KMS-11 (cell line): Measurements from ENCODE around the gene PCK2.

Experiments used
- H2AFZ ChIP-seq: fragments of 200-600 bp; sonication (generic); 2 replicates; pipeline ENCODE4 v1.6.1; 2016; ENCODE audit warnings: antibody characterized with exemption, mixed run types, low read depth
- H3K27ac ChIP-seq: fragments of 200-600 bp; sonication (generic); 2 replicates; pipeline ENCODE4 v1.6.1; 2016; ENCODE audit warnings: mild to moderate bottlenecking, mixed run types
- H3K27me3 ChIP-seq: fragments of 200-600 bp; sonication (generic); 2 replicates; pipeline ENCODE4 v1.6.1; 2017; ENCODE audit warnings: mild to moderate bottlenecking, low read depth, mixed run types, moderate library complexity; ENCODE audit not compliant: insufficient read depth
- H3K36me3 ChIP-seq: fragments of 200-600 bp; sonication (generic); 2 replicates; pipeline ENCODE4 v1.6.1; 2017; ENCODE audit warnings: mild to moderate bottlenecking, mixed run types; ENCODE audit not compliant: insufficient read depth
- H3K4me1 ChIP-seq: fragments of 200-600 bp; sonication (generic); 2 replicates; pipeline ENCODE4 v1.6.1; 2016; ENCODE audit warnings: mild to moderate bottlenecking, low read depth, mixed run types; ENCODE audit not compliant: poor library complexity, severe bottlenecking
- H3K4me2 ChIP-seq: fragments of 200-600 bp; sonication (generic); 2 replicates; pipeline ENCODE4 v1.7.0; 2016; ENCODE audit warnings: mild to moderate bottlenecking, mixed run types
- H3K4me3 ChIP-seq: fragments of 200-600 bp; sonication (generic); IDR thresholded peaks from 2 replicates; pipeline ENCODE4 v1.6.1; 2017; ENCODE audit warnings: low read depth, low read length, mixed read lengths; ENCODE audit not compliant: insufficient read depth
- H3K79me2 ChIP-seq: fragments of 200-600 bp; sonication (generic); 2 replicates; pipeline ENCODE4 v1.6.1; 2016; ENCODE audit warnings: low read depth, mixed run types; ENCODE audit not compliant: insufficient read depth
- H3K9ac ChIP-seq: fragments of 200-600 bp; sonication (generic); 2 replicates; pipeline ENCODE4 v1.6.1; 2016; ENCODE audit warnings: mild to moderate bottlenecking, mixed run types
- H4K20me1 ChIP-seq: fragments of 200-600 bp; sonication (generic); 2 replicates; pipeline ENCODE4 v1.6.1; 2016; ENCODE audit warnings: mild to moderate bottlenecking, mixed run types; ENCODE audit not compliant: insufficient read depth
- TF ChIP-seq, protein P1 (sequence below): fragments of 200-600 bp; sonication (generic); conservative IDR thresholded peaks from 2 replicates; pipeline ENCODE4 v1.6.1; 2017; ENCODE audit warnings: low read depth, mild to moderate bottlenecking, antibody characterized with exemption, low read length, moderate library complexity, mixed read lengths

The PCK2 gene

DNA sequence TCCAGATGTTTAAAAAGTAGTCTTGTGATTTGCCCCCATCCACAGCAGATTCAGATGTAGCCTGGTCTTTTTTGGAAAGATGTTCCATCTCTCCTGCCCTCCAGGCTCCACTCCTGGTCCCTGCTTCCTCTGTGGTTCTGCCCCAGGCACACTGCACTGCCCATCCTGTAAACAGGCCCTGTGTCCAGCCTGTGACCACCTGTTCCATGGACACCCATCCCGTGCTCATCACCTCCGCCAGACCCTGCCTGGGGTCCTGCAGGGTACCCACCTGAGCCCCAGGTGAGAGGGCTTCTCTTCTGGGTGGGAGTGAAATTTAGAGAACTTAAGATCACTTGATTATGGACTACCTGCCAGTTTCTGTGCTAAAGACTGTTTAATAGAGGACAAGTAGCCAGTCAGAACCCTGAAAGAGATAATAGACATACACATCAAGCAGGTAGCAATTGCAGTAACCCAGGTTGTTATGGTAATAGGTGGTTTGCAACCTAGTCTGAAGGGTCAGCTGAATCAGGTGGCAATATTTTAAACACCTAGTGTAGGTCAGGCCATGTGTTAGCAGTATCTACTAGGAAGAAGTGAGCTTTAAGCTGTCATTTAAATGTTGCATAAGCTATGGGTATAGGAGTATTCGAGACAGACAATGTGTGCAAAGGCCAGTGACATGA, 55.3 kb downstream of the PCK2 start:
- H3K4me2 ChIP-seq: no peak overlapping the region
- no peaks in the 10 kb centered on the region for H3K27me3 ChIP-seq
- no peak overlapping the region for H3K9ac ChIP-seq
- H2AFZ ChIP-seq: no peak overlapping the region
- H3K36me3 ChIP-seq: no peaks in the 10 kb centered on the region
- peaks cover 19% of the 10 kb centered on the region; the same call in 1 of the 2 replicates for H3K79me2 ChIP-seq
- H4K20me1 ChIP-seq: no peaks in the 10 kb centered on the region
- H3K27ac ChIP-seq: no peak overlapping the region
- TF ChIP-seq, protein P1, sequence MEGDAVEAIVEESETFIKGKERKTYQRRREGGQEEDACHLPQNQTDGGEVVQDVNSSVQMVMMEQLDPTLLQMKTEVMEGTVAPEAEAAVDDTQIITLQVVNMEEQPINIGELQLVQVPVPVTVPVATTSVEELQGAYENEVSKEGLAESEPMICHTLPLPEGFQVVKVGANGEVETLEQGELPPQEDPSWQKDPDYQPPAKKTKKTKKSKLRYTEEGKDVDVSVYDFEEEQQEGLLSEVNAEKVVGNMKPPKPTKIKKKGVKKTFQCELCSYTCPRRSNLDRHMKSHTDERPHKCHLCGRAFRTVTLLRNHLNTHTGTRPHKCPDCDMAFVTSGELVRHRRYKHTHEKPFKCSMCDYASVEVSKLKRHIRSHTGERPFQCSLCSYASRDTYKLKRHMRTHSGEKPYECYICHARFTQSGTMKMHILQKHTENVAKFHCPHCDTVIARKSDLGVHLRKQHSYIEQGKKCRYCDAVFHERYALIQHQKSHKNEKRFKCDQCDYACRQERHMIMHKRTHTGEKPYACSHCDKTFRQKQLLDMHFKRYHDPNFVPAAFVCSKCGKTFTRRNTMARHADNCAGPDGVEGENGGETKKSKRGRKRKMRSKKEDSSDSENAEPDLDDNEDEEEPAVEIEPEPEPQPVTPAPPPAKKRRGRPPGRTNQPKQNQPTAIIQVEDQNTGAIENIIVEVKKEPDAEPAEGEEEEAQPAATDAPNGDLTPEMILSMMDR: no peak
- no peak overlapping the region for H3K4me3 ChIP-seq
- peaks cover 6% of the 10 kb centered on the region for H3K4me1 ChIP-seq

DNA sequence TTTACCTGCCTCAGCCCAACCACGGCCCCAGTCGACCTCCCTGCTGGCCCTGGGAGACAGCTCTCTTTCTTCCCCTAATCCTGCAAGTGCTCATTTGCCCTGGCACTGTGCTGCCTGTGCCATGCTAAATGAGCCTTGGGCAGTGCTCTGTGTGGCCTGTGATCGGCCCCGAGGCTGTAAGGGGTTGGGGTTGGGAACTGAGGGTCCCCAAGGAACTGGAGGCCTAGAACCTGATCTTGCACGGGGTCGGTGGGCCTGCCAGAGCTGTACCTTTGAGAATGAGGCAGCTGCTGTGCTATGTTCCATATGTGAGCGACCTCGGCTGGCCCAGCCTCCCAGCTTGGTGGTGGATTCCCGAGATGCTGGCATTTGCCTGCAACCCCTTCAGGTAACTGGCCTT, 56.0 kb downstream of the PCK2 start:
- TF ChIP-seq, protein P1: no peak
- Histone ChIP-seq H3K36me3 (no peaks in the 10 kb centered on the region), H3K27ac (no peak overlapping the region), H3K4me2 (no peak overlapping the region), H4K20me1 (no peaks in the 10 kb centered on the region), H3K79me2 (peaks cover 14% of the 10 kb centered on the region; the same call in 1 of the 2 replicates), H3K4me1 (peaks cover 6% of the 10 kb centered on the region), H3K27me3 (no peaks in the 10 kb centered on the region), H3K9ac (no peak overlapping the region), H3K4me3 (no peak overlapping the region), H2AFZ (no peak overlapping the region)

DNA sequence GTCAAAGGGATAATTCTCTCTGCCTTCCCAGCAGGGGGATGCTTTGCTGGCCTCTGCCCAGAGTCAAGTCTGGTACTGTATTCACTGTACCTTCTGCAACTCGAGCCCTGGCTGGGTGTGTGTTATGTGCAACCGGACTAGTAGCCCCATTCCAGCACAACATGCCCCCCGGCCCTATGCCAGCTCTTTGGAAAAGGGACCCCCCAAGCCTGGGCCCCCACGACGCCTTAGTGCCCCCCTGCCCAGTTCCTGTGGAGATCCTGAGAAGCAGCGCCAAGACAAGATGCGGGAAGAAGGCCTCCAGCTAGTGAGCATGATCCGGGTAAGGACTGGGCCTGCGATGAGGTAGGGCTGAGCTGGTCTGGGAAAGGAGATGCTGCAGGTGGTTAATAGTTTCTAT, 56.5 kb downstream of the PCK2 start:
- Histone ChIP-seq H2AFZ (no peak overlapping the region), H3K27ac (no peak overlapping the region), H3K4me1 (peaks cover 2% of the 10 kb centered on the region), H3K27me3 (no peaks in the 10 kb centered on the region), H3K79me2 (peaks cover 11% of the 10 kb centered on the region; the same call in 1 of the 2 replicates), H3K4me3 (no peak overlapping the region), H3K36me3 (no peaks in the 10 kb centered on the region), H4K20me1 (no peaks in the 10 kb centered on the region), H3K4me2 (no peak overlapping the region), H3K9ac (no peak overlapping the region)
- TF ChIP-seq, protein P1: no peak

DNA sequence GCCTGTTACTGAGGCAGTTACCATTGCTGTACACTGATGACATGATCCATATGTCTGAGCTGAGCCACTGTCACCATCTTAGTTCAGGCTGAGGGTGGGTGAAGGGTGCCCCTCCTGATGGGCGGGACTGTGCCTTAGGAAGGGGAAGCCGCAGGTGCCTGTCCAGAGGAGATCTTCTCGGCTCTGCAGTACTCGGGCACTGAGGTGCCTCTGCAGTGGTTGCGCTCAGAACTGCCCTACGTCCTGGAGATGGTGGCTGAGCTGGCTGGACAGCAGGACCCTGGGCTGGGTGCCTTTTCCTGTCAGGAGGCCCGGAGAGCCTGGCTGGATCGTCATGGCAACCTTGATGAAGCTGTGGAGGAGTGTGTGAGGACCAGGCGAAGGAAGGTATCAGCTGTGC, 56.9 kb downstream of the PCK2 start:
- Histone ChIP-seq H3K27ac (no peak overlapping the region), H3K4me1 (no peaks in the 10 kb centered on the region), H3K36me3 (no peaks in the 10 kb centered on the region), H3K27me3 (no peaks in the 10 kb centered on the region), H2AFZ (no peak overlapping the region), H3K4me2 (no peak overlapping the region), H3K79me2 (peaks cover 7% of the 10 kb centered on the region; the same call in 1 of the 2 replicates), H3K4me3 (no peak overlapping the region), H4K20me1 (no peaks in the 10 kb centered on the region), H3K9ac (no peak overlapping the region)
- TF ChIP-seq, protein P1: no peak
